Activated CD4-positive, alpha-beta T cell treated with anti-CD3 and anti-CD28 coated beads, Interleukin-2, Interleukin-6, amounts not matched to agents 100 ng/mL and 50 ng/mL, durations not matched to agents 16 hours and 8 hours (primary cell): ENCODE measurements around the gene XIRP2.
"Not testable (repeated sequence)": the region's sequence is repeated elsewhere in the genome, so short reads cannot be mapped to it uniquely, and the experiment has no call there.

Source experiments
- DNase-seq: peaks from one replicate; pipeline ENCODE4 v3.0.0-alpha.2; 2020

Gene XIRP2

DNA sequence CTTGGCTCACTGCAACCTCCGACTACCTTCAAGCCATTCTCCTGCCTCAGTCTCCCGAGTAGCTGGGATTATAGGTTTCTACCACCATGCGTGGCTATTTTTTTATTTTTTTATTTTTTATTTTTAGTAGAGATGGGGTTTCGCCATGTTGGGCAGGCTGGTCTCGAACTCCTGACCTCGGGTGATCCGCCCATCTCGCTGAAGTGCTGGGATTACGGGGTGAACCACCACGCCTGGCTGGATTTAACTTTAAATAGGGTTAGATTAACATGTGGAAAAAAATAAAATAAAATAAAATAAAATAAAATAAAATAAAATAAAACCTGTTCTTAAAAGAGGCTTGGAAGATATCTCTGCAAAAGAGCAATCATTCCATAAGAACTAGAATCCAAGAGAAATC, 170.9 kb downstream of the XIRP2 start:
- no peak for DNase-seq

DNA sequence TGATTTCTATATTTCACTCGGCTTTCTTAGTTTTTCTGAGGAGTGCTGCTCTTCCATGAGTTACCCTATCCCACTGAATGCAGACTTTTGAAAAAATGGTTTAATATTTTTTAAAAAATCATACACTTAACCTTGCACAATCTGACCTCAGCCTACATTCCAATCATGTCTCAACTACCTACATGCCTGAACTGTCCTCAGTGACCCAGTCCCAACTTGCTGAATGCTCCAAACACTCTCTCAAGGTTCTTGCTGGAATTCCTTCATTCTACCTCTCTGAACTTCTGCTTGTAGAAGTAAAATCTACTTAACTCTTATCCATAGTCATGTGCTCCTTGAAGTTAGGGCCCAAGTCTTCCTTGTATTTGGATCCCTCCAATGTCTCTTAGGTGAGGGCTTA, 181.6 kb downstream of the XIRP2 start:
- no peak for DNase-seq

DNA sequence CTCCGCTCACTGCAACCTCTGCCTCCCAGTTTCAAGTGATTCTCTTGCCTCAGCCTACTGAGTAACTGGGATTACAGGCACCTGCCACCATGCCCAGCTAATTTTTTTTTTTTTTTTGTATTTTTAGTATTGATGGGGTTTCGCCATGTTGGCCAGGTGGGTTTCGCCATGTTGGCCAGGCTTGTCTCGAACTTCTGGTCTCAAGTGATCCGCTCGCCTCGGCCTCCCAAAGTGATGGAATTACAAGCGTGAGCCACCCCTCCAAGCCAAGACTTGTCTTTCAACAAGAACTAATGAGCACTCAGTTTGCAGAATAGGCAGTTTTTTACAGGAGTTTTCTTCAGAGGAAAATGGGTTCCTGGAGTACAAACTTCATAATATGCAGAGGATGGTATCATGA, 187.4 kb downstream of the XIRP2 start:
- not testable (repeated sequence) for DNase-seq

DNA sequence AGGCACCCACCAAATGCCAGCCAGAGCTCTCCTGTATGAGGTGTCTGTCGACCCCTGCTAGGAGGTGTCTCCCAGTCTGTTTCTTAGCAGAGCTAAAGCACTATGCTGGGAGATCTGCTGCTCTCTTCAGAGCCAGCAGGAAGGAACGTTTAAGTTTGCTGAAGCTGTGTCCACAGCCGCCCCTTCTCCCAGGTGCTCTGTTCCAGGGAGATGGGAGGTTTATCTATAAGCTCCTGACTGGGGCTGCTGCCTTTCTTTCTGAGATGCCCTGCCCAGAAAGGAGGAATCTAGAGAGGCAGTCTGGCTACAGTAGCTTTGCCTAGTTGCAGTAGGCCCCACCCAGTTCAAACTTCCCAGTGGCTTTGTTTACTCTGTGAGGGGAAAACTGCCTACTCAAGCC, 210.7 kb downstream of the XIRP2 start:
- not testable (repeated sequence) for DNase-seq

DNA sequence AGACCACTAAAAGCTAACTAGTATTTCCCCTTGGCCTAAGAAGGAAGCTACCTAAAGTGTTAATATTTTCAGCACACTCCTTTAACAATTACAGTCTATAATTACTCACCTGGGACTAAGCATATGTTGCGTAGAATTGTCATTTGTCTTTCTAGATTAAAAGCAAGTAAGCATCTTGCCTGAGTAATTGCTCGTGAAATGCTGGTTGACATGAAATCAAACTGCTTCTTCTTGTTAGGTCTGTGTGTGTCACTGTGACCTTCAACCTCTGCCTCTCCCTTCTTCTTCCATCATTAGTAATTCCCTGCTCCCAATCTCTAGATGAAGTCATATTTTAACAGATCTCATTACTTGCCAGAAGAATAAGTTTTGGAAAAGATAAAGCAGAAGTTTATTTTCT, 212.2 kb downstream of the XIRP2 start:
- DNase-seq, result no peak

DNA sequence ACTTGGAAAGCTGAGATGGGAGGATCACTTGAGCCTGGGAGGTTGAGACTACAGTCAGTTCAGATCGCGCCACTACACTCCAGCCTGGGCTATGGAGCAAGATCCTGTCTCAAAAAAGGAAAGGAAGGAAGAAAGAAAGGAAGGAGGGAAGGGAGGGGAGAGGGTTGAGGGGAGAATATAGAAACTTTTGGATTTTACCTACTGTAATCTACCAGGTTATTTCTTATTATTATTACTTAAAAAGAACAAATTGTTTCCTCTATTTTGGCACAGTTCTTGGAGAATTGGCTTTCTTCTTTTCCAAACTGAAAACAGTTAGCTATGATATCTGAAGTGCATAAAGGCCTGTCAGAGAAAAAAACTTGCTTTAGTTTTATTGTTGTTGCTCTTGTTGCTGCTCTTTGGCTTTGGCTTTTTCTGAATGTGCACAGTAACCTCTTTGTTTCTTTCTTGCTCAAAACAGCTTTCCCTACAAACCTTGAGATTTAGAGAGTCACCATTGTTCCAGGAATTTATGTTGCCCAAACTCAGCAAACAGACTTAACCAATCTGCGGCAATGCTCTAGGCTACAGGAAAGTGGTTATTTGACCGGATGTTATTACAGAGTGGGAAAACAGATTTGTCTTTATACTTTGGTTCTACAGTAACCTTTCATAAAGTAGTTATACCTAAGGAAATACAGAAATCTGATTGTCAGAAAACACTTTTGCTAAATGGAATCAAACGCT, 214.9 kb downstream of the XIRP2 start:
- no peak for DNase-seq

DNA sequence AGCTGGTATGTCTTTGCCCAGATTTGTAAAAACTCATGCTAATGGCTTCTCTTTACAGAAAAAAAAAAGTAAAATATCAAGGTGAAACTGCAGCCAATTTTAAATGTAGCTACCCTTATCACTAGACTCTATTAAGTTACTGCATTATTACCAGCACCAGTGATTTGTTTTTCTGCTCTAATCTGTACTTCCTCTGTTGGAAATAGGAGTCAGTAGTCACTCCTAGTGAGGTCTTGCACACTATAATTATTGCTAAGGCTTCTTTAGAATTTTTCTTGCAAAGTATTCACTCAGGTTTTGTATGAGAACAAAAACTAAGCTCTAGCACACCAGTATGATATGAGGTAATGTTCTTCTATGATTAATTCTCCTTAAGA, 215.5 kb downstream of the XIRP2 start:
- DNase-seq, result no peak

DNA sequence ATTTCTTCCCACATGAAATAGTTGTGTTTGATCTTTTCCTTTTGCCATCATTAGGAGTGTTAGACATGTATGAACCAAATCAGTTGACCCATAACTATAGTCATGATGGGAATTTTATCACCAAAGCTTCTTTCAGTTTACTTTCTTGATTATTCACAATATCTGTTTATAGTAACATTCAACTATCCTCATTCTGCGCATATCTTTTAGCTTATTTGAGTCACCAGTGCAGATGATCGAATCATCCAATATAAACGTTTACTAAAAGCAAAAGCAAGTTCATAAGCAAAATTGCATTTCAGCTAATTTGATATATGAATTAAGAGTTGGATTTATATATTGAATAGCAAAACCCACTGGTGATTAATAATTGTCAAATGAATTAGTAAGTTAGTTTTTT, 216.4 kb downstream of the XIRP2 start:
- DNase-seq, result no peak

DNA sequence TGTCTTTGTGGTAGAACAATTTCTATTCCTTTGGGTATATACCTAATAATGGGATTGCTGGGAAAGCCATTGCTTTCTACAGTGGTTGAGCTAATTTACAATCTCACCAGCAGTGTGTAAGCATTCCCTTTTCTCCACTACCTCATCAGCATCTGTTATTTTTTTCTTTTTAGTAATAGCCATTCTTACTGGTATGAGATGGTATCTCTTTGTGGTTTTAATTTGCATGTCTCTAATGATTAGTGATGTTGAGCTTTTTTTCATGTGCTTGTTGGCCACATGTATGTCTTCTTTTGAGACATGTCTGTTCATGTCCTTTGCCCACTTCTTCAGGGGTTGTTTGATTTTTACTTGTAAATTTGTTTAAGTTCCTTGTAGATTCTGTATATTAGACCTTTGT, 221.4 kb downstream of the XIRP2 start:
- not testable (repeated sequence) for DNase-seq

DNA sequence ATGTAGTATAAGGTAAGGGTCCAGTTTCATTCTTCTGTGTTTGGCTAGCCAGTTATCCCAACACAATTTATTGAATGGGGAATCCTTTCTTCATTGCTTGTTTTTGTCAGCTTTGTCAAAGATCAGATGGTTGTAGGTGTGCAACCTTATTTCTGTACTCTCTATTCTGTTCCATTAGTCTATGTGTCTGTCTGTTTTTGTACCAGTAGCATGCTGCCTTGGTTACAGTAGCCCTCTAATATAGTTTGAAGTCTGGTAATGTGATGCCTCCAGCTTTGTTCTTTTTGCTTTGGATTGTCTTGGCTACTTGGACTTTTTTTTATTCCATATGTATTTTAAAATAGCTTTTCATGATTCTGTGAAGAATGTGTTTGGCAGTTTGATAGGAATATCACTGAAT, 222.1 kb downstream of the XIRP2 start:
- DNase-seq, result no peak

DNA sequence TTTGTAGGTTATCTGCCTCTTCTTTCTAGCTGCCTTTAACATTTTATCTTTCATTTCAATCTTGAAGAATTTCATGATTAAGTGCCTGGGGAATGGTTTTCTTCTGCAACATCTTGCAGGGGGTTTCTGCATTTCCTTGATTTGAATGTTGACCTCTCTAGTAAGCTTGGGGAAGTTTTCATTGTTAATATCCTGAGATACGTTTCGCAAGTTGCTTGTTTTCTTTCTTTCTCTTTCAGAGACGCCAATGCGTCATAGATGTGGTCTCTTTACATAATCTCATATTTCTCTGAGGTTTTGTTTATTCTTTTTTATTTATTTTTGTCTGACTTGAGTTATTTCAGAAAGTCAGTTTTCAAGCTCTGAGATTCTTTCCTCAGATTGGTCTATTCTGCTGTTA, 225.7 kb downstream of the XIRP2 start:
- no peak for DNase-seq

DNA sequence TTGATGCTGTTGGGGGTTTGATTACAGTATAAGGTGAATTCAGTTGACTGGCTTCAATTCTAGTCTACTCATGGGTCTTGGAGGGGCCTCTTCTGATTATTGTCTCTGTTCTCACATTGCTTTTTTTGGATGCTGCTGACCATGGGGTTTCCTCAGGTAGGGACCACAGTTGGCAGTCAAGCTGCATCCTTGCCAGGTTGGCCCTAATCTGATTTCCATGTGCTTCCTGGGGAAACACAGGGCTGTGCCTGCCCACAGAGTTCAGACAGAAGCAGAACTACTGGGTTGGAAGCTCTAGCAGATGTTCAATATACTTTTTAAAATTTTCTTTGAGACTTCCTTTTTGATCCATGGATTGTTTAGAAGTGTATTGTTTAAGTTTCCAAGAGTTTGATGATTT, 227.3 kb downstream of the XIRP2 start:
- DNase-seq, result no peak

DNA sequence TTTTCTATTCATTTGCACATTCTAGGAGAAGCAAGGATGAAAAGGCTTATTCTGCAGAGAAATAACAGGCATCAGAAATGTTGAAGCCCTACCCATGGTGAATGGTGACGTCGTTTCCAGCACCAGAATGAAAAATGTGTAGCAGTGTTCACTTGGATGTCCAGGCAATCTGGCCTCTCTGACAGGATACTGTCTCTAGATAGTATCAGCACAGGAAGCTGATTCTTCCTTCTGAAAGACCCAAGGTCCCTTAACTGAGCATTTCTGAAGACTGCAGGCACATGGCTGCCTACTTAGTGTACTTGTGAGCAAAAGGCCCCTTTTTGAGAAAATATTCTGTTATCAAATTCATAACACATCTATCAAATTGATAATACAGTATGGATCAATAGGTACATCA, 234.1 kb downstream of the XIRP2 start:
- no peak for DNase-seq

DNA sequence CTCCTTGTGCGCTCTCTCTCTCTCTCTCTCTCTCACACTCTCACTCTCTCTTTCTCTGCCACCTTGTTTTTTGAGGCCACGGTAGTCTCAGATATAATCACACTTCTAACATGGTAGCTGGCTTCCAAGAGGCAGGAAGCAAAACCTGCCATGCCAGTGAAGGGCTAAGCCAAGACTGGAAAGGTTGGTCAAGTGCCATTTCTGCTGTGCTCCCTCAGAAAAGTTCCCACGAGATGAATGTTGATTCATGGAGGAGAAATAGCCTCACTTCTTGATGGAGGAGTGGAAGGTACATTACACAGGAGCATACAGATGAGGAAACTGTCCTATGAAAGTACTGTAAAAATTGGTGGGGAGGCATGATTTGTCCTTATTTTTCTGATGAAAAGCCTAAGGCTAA, 237.9 kb downstream of the XIRP2 start:
- DNase-seq, result no peak

DNA sequence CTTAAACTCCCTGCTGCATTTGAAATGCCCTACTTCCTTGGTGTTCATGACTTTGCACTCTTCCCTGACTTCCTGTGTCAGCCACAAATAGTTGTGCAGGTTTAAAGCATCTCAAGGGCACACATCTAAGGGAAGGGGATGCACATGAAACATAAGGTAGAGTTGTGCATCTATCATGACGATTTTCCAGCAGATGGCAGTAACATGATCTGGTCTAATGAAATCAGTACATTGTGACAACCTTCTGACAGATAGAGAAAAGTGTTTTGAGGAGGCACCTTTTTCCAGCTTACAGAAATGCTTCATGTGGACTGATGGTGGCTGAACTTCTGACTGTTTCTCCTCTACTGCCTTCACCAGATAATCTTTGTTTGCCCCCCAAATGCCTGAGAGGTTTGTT, 238.9 kb downstream of the XIRP2 start:
- DNase-seq, result no peak

DNA sequence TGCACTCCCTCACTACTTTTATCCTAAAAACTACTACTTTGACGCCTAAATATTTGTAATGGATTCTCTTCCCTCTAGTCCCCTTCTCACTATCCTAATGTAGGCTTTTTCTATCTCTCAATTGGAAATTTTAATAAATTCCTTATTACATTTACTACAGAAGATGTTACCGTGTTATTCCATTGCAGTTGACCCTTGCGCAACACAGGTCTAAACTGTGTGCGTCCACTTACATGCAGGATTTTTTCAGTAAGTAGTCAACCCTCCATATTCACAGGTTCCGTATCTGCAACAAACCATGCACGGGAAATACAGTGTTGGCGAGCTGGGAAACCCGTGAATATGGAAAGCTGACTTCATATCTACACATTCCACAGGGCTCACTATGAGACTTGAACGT, 239.8 kb downstream of the XIRP2 start:
- DNase-seq, result no peak

DNA sequence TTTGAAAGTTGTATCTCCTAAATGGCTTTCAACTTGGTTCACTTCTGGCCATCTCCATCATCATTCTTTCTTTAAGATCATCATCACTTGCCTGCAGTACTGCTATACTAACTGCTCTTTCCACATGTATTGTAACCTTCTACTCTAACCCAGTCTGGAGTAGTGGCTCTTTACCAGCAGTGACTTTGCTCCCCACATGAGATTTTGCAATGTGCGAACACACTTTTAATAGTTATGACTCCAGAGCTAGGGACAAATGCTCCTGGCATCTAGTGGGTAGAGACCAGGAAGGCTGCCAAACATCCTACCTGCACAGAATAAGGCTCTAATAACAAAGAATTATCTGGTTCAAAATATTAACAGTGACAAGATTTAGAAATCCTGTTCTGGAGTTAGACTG, 243.8 kb downstream of the XIRP2 start:
- no peak for DNase-seq

DNA sequence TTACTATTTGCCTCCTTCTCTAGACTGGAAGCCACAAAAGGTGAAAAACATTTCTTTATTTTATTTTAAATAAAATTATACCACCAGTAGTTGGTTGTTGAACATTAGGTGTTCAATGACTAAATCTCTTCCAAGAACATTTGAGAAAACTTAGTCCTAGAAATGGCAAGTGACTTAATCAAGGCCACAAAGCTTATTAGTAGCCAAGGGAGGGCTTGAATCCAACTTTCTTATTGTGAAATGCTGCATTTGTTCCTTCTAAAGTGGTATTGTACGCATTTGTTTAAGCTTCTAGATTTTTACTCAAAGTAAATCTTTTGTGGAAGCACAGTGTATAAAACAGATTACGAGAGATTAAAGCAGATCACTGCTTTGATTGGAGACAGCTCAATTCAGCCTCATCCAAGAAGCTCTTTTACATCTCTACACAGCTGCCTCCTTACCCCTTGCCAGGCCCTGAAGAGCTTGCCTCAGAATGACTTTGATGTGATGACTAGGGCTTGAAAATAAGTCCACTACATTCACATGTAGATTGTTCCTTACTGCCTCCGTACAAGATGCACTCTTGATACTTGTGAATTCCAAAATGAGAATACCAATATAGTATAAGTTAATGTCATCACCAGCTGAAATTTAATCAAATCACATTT, 244.8 kb downstream of the XIRP2 start:
- DNase-seq, result no peak

DNA sequence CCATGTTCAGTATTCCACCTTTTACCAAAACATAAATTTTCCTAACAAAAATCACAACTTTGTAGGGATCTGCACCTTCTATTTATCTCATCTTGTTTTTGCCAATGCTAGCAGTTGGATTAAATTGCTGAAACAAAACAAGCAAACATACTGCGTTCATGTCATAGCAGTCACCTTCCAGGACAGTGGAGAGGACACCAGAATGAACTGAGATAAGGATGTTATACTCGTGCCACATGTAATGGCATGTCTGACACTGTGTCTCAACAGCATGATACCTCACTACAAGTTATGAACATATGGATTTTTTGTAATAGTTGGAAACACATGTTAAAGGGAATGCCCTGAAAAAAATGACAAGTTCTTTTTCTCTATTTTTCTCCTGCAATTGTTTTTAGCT, 245.3 kb downstream of the XIRP2 start:
- no peak for DNase-seq

DNA sequence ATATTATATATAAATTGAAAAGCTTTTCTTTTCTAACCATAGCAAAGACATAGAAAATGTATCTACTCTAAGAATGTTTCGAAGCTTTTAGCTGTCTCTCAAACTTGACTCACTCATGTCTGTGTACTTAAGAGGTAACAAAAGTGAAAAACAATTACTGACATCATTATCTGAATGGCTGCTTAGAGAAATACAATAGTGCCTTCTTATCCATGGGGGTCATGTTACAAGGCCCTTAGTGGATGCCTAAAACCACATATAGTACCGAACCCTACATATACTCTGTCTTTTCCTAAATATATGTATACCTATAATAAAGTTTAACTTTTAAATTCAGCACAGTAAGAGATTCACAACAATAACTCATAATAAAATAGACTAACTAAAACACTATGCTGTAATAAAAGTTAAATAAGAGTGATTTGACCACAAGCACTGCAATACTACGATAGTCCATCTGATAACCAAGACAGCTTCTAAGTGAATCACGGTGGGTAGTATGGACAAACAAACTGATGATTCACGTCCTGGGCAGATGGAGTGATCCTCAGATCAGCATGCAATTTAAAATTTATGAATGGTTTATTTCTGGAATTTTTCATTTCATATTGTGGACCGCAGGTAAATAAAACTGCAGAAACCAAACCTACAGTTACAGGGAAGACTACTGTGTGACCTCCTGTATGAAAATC, 246.2 kb downstream of the XIRP2 start:
- no peak for DNase-seq

DNA sequence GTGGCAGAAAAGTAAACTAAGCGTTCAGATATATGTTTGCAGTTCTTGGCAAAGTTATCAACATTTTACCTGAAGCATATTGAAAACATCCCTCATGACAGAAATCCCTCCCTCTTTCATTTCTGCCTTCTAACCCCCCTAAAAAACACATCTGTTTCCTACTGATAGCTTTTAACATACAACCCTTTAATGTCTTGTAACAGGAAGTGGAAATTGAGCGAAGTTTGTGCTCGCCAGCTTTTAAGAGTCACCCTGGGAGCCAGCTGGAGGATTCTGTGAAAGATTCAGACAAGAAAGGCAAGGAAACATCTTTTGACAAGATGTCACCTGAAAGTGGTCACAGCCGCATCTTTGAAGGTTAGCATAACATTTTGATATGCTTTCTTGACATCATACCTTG, 247.4 kb downstream of the XIRP2 start:
- no peak for DNase-seq

DNA sequence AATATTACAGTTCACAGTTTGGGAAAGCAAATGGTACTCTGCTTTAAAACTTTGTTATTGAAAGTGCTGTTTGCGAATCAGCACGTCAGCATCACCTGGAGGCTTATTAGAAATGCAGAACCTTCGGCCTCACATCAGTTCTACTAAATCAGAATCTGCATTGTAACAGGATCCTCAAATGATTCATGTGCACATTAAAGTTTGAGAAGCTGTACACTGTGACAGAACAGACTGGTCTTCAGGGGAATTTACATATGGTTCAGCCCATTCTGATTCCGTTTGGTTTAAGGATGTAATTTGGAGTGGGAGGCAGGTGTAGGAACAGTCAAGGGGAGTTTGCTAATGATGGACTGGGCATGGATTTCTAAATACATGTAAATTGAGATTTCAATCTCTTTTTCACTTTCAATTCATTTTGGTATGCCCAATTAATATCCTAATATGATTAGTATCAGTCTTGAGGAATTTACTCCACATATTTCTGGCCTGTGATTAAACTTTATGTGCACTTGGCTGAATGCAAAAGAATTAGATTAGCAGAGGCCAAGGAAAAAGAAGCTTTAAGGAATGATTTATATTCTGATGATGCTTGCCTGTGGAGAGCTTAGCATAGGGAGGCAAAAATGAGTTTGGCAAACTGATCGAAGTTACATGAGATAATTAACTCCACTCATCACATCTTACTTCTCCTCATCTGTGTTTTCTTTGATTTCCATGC, 248.8 kb downstream of the XIRP2 start:
- no peak for DNase-seq

DNA sequence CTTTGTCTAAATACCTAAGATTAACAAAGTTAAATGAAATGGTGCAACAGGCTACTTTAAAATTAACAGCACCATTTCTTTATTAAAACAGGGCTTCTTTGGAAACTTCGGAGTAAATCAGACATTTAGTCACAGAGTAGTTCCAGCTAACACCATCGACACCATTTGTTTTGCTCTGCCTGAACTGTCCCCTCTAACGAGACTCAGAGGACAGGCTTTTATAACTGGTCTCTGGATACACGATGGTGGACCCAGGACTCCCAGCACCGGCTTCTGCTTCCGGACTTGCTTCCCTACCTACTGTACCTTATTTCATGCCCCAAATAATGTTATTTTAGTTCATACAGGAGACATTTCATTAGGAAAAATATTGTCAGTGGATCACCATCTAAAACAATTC, 252.1 kb downstream of the XIRP2 start:
- DNase-seq, result no peak

DNA sequence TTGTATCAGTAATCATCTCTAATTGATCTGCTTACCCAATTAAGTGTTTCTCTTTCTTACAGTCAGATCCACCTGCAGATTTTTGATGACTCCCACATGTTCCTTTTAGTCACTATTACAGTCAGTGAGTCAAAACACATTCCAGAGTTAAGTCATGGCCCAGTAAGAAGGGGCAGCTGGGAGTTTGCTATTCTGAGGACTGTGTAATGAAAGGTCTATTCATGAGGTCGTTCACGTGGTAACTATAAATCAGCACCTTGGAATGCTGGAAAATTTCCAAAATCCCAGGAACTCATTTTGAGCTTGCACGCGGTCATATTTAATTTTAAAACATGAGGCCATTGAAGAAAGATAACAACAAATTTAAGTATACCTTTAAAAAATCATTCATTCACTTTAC, 252.5 kb downstream of the XIRP2 start:
- no peak for DNase-seq
